C4-2B (cell line): Measurements from ENCODE around the gene GAP43.

Experiments
- CTCF ChIP-seq: fragments of 450-650 bp; conservative IDR thresholded peaks from 2 replicates; pipeline ENCODE4 v1.5.1; 2017; ENCODE audit warnings: mild to moderate bottlenecking
- ZFX ChIP-seq: fragments of 450-650 bp; IDR thresholded peaks from 2 replicates; pipeline ENCODE4 v1.6.1; 2017

- TF ChIP-seq CTCF (no peak), ZFX (no peak)
Observed at GRCh38 chr3:115638991-115639390, 15.7 kb downstream of the GAP43 start.
